DMS 273 treated with DMSO at 0.1 percent for 48 hours (cell line): ENCODE results near the gene CA12.

Experiments used
- DNase-seq: peaks from one replicate; lab custom pipeline; 2025; lab: John Stamatoyannopoulos, UW

CA12 gene

DNA sequence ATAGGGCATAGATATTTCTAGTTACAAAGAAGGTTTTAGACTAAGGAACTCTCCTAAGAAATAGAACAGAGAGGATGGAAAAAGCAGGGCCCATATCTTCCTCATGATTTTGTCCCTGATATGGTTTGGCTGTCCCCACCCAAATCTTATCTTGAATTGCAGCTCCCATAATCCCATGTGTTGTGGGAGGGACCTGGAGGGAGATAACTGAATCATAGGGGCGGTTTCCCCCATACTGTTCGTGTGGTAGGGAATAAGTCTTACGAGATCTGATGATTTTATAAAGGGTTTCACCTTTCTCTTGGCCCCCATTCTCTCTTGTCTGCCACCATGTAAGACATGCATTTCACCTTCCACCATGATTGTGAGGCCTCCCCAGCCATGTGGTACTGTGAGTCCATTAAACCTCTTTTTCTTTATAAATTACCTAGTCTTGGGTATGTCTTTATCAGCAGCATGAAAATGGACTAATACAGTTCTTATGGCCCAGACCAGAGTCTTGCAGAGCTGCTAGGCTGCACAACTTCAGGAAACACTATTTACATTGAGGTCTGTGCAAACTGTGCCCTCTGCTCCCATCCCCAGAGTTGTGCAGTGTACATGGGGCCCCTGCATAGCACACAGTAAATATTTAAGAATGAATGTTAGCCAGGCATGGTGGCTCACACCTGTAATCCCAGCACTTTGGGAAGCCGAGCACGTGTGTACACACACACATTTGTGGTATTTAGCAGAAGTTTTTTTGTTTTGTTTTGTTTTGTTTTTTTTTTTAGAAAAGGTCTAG, 20.3 kb upstream of the CA12 start:
- no peak for DNase-seq

DNA sequence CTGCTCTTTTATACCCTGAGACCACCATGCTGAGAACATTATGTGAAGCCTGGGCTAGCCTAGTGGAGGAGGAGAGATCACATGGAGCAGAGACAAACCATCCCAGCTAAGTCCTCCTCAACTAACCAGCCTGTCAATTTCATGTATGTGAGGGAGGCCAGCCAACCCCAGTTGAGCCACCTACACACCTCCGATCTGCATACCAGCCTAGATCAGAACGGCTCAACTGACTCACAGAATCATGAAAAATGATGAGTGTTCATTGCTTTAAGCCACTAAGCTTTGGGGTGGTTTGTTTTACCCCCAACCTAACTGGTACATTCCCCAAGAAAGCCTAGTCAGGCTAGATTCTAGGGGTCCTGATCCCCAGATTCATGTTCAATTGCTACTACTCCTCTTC, 19.4 kb upstream of the CA12 start:
- no peak for DNase-seq

DNA sequence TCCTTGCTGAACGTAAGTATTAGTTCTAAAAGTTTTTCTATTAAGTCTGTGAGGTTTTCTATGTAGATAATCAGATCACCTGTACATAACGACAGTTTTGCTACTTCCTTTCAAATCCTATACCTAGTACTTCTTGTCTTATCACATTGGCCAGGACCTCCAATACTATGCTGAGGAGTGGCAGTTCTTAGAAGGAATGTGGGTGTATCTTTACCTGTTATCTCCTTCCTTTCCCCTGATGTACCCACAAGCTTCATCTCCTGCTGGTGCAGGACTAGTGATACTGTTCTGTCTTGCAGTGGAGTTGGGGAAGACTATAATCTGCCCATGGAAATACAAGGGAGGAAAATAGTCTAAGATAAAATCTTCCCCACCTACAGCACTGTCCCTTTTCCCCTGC, 16.8 kb upstream of the CA12 start:
- no peak for DNase-seq

DNA sequence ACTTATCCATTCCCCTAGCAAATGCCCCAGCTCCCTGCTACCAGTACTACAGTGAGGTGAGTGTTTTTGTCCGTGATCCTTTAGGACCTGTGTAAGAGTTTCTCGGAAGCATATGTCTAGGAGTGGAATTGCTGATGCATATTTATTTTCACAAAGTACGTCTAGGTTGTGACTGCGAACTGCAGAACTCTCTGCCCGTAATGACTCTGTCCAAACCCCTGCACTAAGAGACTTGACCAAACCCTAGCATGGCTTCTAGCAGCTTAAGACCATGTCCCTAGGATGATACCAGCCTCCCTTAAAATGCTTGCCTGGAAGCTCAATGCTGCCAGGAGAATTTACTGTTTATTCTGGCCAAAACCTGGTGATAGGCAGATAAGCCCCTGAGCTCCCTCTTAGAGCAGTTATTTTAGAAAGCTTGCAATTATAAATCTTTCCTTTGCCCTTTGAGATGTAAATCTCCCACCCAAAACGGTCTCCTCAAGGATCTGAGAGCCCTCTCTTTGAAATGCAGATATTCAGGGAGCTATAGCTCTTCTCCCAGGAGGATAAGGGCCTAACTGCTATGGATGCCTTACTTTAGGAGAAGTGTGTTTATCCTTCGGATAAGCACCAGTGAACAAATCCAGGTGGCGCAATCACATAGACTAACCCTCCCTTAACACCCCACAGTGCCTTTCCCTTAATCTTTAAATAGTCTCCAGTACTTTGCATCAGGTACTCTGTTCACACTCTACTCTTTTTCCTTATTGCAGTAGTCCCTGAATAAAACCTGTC, 14.7 kb upstream of the CA12 start:
- DNase-seq: no peak

DNA sequence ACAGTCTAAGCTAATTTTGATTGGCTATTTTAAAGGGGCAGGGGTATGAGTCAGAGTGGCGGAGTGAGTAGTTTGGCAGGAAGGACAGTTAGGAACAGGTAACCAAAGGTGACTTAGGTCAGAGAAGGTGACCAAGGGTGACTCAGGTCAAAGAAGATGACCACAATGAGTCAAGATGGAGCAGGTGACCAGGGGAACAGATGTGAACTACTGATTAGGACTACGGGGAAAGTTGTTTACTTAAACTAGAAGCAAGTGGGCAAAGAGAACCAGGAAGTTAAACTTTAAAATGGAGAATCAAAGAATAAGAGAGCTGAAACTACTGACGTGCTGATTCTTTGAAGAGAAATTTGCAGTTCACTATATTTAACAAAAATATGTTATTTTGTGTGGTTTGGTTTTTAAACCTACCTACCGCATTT, 14.1 kb upstream of the CA12 start:
- no peak for DNase-seq

DNA sequence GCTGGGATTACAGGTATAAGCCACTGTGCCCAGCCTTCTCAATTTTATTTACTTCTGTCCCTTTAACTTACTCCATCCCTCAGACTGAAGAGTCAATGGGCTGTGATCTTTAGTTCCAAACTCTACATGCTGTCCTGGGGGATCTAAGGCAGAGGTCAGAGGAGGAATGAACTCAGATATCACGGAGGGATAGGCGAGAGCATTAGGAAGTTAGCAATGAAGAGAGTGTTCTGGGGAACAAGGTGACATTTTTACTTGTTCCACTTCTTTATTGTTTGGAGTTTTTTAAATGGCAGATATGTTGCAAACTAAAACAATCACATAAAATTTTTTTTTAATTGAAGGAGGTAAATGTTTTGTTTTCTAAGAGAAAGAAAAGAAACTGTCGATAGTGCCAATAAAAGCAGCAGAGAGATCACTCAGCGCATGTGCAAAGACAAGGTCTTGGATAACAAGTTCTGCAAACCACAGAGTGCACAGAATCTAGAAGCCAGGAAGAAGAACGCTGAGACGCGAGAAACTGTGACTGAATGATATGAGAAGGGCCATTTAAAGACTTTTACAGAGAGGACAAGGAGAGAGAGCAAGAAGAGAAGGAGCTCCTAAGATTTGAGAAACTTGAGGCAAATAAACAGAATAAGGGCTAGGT, 10.8 kb upstream of the CA12 start:
- no peak for DNase-seq

DNA sequence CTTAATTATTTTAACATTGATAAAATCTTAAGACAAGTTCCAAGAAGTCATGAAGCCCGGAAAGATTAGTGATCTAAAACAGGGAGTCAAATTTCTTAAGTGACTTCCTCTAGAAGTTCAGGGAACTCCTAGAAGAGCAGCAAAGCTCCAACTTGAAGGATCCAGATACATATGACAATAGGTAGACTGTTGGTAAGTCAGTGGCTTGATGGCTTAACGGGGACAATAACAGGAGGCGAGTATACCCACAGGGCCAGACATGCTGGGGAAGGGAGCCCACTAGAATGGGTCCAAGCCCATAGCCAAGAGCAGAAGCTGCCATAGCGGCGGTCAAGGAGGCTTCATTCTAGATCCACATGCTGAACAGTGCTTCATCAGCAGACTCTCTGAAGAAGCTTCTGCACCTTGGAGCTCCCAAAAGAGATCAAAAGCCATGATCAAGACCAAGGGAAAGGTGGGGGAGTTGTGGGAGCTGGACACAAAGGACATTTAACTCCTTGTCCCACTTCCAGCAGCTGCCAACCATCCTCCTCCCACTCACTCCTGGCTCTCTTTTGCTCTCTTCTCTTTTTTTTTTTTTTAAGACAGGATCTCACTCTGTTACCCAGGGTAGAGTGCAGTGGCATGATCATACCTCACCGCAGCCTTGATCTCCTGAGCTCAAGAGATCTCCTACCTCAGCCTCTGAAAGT, 10.2 kb upstream of the CA12 start:
- no peak for DNase-seq

DNA sequence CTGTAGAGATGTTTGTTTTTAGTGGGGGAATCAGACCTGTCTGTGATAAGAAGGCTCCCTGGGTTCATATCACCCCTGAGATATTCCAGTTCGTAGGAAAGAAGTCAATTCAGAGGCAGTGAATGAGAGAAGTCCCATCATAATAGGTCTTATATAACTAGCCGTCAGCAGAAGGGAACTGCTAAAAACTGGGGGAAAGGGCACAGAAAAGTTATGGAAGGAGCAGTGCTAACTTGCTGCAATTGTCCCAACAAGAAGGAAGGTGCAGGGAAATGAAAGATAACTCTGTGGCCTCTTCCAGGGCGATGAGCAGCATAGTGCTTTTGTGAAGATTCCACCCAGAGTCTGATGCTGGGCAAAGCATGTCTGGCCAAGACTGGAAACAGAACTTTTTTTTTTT, 9.0 kb upstream of the CA12 start:
- no peak for DNase-seq

DNA sequence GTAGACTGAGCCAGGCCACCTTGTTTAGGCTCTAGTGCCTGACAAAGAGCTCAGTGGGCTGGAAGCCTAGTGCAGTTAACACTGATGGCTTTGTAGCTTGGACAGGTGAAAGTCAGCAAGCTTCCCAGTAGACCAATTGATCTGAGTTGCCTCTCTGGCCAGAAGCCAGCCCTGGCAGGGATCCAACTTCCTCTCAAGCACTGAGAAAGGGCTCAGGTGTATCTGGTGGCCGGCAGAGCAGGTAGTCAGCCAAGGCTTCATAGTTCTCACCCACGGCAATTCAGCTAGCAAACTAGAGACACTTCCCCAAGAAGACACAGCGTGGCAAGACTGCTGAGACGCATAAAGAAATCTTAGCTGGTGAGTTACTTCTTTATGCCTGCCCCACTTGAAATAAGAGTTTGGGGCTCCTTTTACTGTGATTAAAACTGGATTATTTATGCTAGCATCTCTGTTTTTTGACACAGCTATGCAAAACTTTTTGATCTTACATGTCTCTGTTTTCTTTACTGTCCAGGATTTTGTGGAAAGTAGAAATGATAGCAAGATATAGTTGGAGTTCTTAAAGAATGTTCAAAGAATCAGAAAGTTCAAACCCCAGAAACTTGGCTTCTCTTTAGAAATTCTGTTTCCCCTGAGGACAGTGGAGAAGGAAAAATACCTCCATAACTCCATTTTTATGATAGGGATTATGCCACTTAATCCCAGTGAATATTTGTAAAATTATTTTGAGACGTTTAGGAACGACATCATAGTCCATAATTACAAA, 8.4 kb upstream of the CA12 start:
- no peak for DNase-seq

DNA sequence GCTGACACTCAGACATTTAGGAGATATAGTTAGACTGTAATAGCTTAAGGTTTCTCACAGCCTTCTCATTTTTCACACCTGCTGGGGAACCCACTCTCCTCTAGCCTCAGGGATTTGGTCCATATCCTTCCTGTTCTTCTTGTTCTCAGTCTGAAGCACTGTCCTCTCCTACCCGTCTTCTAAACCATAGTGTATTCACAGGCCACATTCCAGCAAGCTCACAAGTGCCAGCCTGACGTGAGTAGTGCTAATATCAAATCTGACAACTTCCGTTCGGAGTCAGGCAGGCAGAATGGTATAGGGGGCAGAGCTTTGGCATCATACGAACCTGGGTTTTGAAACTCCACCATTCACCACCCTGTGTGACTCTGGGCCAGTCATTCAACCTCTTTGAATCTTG, 6.9 kb upstream of the CA12 start:
- no peak for DNase-seq

DNA sequence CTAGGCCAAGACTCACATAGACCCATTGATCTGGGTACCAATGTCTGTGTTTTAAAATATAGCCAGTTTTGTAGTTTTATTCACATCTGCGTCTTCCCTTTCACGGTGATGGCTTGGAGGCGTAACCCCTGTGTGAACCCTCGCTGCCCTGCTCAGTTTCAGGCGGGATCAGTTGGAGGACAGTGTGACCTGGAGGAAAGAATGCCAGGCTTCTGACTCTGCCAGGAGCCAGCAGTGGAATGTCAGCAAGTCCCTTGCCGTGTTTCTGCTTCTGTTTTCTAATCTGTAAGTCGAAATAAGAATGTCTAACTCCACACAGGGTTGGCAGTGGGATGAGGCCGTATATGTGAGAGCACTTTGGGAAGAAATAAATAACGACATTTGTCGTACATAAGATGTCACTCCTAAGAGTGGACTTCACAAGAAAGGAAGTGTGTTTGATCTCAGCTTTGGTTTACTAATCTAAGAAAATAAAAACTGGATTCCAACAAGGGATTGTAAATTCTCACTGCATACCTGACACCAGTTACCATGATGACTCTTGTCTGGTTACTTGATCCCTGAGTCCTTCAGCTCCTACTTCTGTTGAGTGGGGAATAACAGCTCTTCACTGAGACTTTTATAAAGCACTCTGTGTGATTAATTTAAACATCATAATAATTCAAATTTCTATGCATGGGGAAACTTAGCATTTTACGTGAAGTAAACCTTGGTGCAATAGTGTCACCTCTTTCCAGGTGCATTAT, 6.3 kb upstream of the CA12 start:
- DNase-seq: no peak

DNA sequence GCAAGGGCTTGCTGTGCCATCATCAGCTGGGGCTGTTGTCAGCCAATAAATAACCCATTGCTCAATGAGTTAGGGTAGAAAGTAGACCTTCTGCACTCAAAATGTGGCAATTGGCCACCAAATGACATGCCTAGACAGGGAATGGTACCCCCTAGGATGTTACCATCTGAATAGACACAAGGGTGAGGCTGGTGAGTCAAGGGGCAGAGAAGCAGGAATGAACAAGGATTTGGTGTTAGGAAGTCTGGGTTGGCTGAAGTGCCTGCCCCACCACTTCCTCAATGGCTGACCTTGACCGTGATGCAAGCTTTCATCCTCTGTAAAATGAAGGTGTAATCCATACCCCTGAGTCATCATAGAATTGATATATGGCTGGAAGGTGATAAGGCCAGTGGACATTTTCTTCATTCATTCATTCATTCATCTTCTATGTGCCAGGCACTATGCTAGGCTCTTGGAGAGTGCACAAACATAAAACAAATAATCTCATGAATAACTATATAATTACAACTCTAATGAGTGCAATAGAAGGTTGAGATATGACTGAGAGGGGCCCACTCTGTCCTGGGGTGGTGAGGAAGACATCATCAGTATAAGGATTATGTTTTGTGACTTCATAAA, 4.4 kb upstream of the CA12 start:
- DNase-seq: no peak

DNA sequence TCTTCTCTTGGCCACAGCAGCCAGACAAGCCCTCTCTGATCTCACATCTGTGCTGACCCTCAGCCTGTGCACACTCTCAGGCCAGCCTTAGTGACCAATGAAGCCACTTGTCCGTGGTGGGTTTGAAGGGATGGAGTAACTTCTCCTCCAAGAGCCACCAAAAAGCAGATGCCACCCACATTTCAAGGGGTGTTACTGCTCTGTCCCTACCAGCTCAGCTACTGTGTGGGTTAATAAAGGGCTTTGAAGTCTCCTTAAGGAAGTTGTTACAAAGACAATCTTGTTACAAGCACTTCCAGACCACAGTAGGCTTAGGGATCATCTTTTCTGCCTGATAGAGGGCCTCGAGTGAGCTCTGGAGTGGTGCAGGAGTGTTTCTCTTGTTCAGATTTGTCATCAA, 3.3 kb upstream of the CA12 start:
- no peak for DNase-seq

DNA sequence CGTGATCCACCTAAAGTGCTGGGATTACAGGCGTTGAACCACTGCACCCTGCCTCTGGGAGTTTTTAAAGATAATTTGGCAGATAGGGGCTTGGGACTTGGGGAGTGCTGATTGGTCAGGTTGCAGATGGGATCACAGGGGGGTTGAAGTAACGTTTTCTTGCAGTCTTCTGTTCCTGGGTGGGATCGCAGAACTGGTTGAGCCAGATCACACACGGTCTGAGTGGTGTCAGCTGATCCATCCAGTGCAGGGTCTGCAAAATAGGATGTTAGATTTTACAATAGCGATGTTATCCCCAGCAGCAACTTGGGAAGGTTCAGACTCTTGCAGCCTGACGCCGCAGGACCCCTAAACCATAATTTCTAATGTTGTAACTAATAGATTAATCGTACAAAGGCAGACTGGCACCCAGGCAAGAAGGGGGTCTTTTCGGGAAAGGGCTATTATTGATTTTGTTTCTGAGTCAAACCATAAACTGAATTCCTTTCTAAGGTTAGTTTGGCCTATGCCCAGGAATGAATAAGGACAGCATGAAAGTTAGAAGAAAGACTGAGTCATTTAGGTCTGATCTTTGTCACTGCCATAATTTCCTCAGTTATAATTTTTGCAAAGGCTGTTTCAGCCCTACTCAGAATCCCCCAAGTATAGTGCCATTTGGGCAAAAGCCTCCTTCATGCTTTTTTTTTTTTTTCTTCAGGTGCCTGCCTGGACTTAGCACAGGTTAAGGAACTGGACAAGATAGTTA, 1.5 kb upstream of the CA12 start:
- DNase-seq: no peak

DNA sequence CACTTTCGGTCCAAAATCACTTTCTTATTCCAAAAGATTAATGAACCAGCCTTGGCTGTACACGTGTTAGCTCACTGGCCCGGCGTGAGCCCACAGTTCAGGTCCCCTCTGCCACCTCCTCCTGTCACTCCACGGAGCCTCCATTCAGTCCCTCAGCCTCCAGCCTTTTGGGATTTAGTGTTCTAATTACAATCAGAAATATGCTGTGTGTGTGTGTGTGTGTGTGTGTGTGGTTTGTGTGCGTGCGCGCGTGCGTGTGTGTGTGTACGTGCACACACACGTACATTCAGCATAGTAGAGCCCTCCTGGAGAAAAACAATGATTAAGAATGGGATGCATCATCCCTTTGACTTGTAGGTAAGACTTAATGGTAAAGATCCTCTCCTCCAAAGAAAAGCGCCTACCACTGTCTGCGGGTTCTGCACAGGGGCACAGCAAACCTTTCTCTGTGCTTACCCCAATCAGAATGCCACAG, 801 bp downstream of the CA12 start:
- DNase-seq: no peak

DNA sequence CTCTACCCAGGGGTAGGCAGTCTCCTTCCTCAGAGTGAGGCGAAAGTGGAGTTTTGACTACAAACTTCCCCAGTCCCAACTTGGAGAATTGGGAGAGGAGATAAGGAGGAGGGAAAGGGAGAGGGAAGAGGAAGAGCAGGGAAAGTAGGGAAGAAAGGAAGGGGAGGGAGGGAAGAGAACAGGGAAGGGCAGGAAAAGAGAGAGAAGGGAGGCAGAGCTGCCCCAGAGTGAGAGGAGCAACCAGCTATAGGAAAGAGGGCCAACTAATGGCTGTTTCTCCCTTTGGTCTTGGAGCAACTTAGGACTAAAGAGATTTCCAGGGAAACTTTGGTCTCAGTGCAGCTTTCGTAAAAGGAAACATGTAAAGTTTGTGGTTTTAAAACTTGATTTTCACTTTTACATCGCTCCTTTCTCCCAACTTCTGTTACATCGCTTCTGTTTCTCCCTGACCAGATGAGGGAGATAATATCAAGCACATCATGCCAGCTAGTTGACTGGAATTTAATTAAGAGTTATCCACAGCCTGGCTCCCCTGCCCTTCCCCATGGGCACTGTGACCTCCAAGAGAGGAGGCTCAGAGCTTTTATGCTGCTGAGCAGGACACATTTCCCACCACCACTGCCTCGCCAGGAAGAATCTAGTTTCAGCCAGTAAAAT, 1.4 kb downstream of the CA12 start:
- DNase-seq: no peak

DNA sequence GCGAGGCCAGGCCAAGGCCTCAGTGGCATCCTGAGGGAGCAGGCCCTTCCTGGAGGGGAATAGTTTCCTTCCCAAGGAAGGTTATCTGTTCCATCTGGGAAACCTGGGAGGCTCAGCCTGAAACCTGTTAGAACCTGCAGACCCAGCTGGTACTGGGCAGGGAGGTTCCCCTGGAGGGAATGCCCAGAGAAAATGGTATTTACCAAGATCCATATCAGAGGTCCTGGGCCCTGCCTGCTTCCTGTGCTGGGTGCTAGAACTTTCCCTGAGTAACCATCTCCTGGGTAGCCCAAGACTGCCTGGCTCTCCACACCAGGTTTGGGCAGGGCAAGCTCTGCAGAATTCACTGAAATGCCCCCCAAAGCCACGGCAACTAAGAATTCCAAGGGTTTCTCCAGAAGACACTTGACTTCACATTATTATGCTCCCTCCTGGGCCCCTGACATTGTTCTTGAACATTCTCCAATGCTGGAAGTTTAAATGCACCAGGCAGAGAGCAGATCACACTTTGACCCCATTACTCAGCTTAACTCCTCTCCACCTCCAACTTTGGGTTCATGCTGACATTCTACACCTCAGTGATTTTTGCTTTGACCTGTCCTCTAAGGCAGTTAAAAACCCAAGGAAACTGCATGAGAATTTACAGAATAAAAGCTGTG, 2.0 kb downstream of the CA12 start:
- DNase-seq: no peak

DNA sequence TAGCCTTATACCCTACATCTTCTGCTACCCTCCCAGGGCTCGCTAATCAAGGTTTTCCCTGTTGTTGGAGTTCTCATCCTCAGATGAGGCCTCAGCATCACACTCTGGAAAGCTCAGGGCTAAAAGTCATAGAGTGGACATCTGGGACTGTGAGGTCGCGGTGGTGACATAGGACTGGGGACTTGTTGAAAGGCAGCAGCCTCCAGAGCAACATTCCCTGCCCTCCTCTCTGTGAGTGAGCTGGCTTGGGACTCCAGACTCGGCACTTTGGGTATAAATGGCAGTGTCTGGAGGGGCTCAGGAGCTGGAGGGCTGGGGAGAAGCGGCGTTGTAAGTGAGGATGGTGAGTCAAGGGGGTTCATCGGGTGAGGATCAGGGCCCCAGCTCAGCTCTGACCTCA, 2.7 kb downstream of the CA12 start:
- DNase-seq: no peak
